HepG2 (cell line): ENCODE results near the gene IL1A. TPM values are rescaled to one million over a fixed set of nuclear protein-coding genes. Genes with fewer than 3 reads are reported as not detected.
A peak's percentile ranks its signal among the peaks of the same experiment; 100 is the strongest.

Experiments
- ATAC-seq: fragments of 200-7000 bp; cut with Tn5 transposase; 3 replicates; pipeline ENCODE4 v1.9.1; 2020; ENCODE audit warnings: mild to moderate bottlenecking, moderate library complexity
- BruUV-seq: library from RNA; stranded (reverse); fragments of 400-500 nt; replicated peaks from 2 replicates; lab custom pipeline; 2021; lab: Mats Ljungman, UMichigan
- CTCF ChIA-PET: fragments of 300-600 bp; formaldehyde crosslinking; extraction: SDS; loops from one replicate; lab custom pipeline; 2021; ENCODE audit warnings: low total read pairs, inconsistent platforms, low intra/inter-chr PET ratio; lab: Yijun Ruan, JAX
- POLR2A ChIA-PET: fragments of 350-600 bp; sonication (Branson Sonifier 250); formaldehyde crosslinking; loops from one replicate; lab custom pipeline; 2020; ENCODE audit warnings: antibody characterized with exemption, inconsistent platforms; lab: Yijun Ruan, JAX
- DNase-seq: peaks from one replicate; pipeline ENCODE4 v3.0.0-alpha.2; 2015; ENCODE audit warnings: low spot score
- FAIRE-seq: peaks from 3 replicates; lab custom pipeline; 2011; peaks lifted over from hg19 to GRCh38; lab: Jason Lieb, UNC
- H2AFZ ChIP-seq: one replicate; pipeline ENCODE4 v1.6.1; 2011; ENCODE audit warnings: low read length, inconsistent platforms
- H3K27ac ChIP-seq: fragments of 300-600 bp; 3 replicates; pipeline ENCODE4 v1.8.0; 2011; ENCODE audit warnings: mixed run types, mild to moderate bottlenecking, mixed read lengths, low read length, inconsistent platforms; ENCODE audit not compliant: insufficient read depth; ENCODE audit errors: extremely low read length
- H3K27me3 ChIP-seq, 2 experiments: fragments of 200-600 bp in 1 of 2; 2 replicates in 1 of 2; 3 replicates in 1 of 2; pipeline versions ENCODE4 v1.6.0 to v1.8.0; 2011; ENCODE audit warnings: low read length in 2 of 2, mild to moderate bottlenecking in 2 of 2, moderate library complexity in 2 of 2, inconsistent platforms in 1 of 2; ENCODE audit not compliant: insufficient read depth in 2 of 2, control insufficient read depth in 1 of 2
- H3K36me3 ChIP-seq, 2 experiments: fragments of 200-600 bp in 1 of 2; replicated peaks in 1 of 2; 2 replicates in 1 of 2; 3 replicates in 1 of 2; pipeline versions ENCODE4 v1.5.1 to v1.8.0; 2011; ENCODE audit warnings: low read length in 2 of 2, inconsistent platforms in 1 of 2; ENCODE audit not compliant: insufficient read depth in 2 of 2, control insufficient read depth in 1 of 2
- H3K4me1 ChIP-seq: 2 replicates; pipeline ENCODE4 v1.5.1; 2012; ENCODE audit warnings: low read length, inconsistent platforms; ENCODE audit not compliant: insufficient read depth
- H3K4me2 ChIP-seq: 2 replicates; pipeline ENCODE4 v1.6.0; 2011; ENCODE audit warnings: low read depth, low read length, inconsistent platforms
- H3K4me3 ChIP-seq, 3 experiments: fragments of 200-600 bp in 1 of 3; sonication (generic), shearing (Covaris generic) in 1 of 3; replicated peaks in 1 of 3; 2 replicates each; pipeline ENCODE4 v1.5.1; 2011 to 2016; ENCODE audit warnings: low read length in 3 of 3, inconsistent platforms in 2 of 3, low read depth in 2 of 3, mild to moderate bottlenecking in 2 of 3, control low read depth in 1 of 3, mixed read lengths in 1 of 3; ENCODE audit not compliant: insufficient read depth in 1 of 3
- H3K79me2 ChIP-seq: one replicate; pipeline ENCODE4 v1.6.1; 2011; ENCODE audit warnings: low read length, inconsistent platforms; ENCODE audit not compliant: insufficient read depth
- H3K9ac ChIP-seq: 2 replicates; pipeline ENCODE4 v1.6.0; 2011; ENCODE audit warnings: mild to moderate bottlenecking, low read depth, low read length, inconsistent platforms; ENCODE audit not compliant: insufficient read depth
- H3K9me3 ChIP-seq: 2 replicates; pipeline ENCODE4 v1.5.1; 2012; ENCODE audit warnings: mild to moderate bottlenecking, low read length
- H4K20me1 ChIP-seq: 2 replicates; pipeline ENCODE4 v1.6.0; 2011; ENCODE audit warnings: inconsistent platforms, mild to moderate bottlenecking, low read length, moderate library complexity; ENCODE audit not compliant: insufficient read depth
- IRF9 ChIP-seq: sonication (generic); formaldehyde crosslinking; IDR thresholded peaks from 2 replicates; pipeline ENCODE4 v1.8.0; 2022; ENCODE audit warnings: missing genetic modification reagents, mild to moderate bottlenecking, borderline replicate concordance
- KAT8 ChIP-seq: IDR thresholded peaks from 2 replicates; pipeline ENCODE4 v1.6.1; 2016; ENCODE audit warnings: missing genetic modification reagents, missing compliant biosample characterization
- MYNN ChIP-seq: sonication (generic); formaldehyde crosslinking; IDR thresholded peaks from 2 replicates; pipeline ENCODE4 v1.4.0; 2020; ENCODE audit warnings: mild to moderate bottlenecking, low read depth, missing genetic modification reagents
- THYN1 ChIP-seq: sonication (generic); formaldehyde crosslinking; IDR thresholded peaks from 2 replicates; pipeline ENCODE4 v1.8.1; 2023; ENCODE audit warnings: low read depth, mild to moderate bottlenecking, moderate library complexity, missing genetic modification reagents, borderline replicate concordance
- ZBTB43 ChIP-seq: sonication (generic); formaldehyde crosslinking; conservative IDR thresholded peaks from 2 replicates; pipeline ENCODE4 v1.4.0; 2020; ENCODE audit warnings: missing genetic modification reagents
- WGBS: methylation state at CpG from one replicate; pipeline ENCODE4 v1.1.6; 2017; ENCODE audit warnings: low lambda C conversion rate; 5-methylcytosine and 5-hydroxymethylcytosine counted together
- in situ Hi-C: cut with HindIII; loops from 2 replicates; pipeline ENCODE4 v1.10.0; 2017; ENCODE audit warnings: low pct_unique_long_range_greater_than_20kb; ENCODE audit not compliant: extremely low pct_ligation_motif_present
- intact Hi-C: fragments of 100-400 bp; cut with micrococcal nuclease; formaldehyde crosslinking; loops from one replicate; pipeline ENCODE4 v1.10.0; 2022; ENCODE audit not compliant: unreplicated experiment
- polyA plus RNA-seq, 8 experiments: library from polyadenylated mRNA; depleted of rRNA in 3 of 8; stranded (reverse) in 7 of 8; unstranded in 1 of 8; fragments of >200 nt; fragmentation: Illumina TruSeq in 4 of 8; extraction: Trizol in 4 of 8; gene quantifications; 2 replicates each; pipeline versions ENCODE4 v1.2.1 to v1.2.3, GENCODE V29; 2011 to 2016; ENCODE audit warnings: low read depth in 4 of 8, missing spikeins in 1 of 8, mixed read lengths in 1 of 8; ENCODE audit not compliant: insufficient read depth in 1 of 8
- total RNA-seq, 5 experiments: library from RNA; depleted of rRNA; stranded (reverse); fragments of >200 nt; fragmentation: Illumina TruSeq; extraction: Trizol; gene quantifications; 2 replicates each; pipeline ENCODE4 v1.2.3, GENCODE V29; 2016; ENCODE audit warnings: low read depth in 1 of 5

The IL1A gene
- total and polyA plus RNA-seq, 2 of the 13 experiments (the other 11 are each of a cell fraction or from before 2014, with no cell fraction given): not detected

- peak overlapping the region; percentile 19; the same call in 1 of the 2 replicates for H3K4me2 ChIP-seq
- H4K20me1 ChIP-seq: no peaks in the 10 kb centered on the region
- no peak for FAIRE-seq
- no peak for DNase-seq
- WGBS: 89% methylated on average over 14 of the region's 14 CpGs
- ChIA-PET CTCF (no interaction called here), POLR2A (no interaction called here)
- H3K9ac ChIP-seq: no peak overlapping the region
- H3K4me1 ChIP-seq: peaks cover 82% of the 10 kb centered on the region
- H3K9me3 ChIP-seq: no peaks in the 10 kb centered on the region
- H2AFZ ChIP-seq: no peak overlapping the region
- no peaks in the 10 kb centered on the region for H3K79me2 ChIP-seq
- in situ Hi-C loops (no loop called here), intact Hi-C loops (no loop called here)
- H3K4me3 ChIP-seq: no peak overlapping the region
- TF ChIP-seq KAT8 (CRISPR knock-in tag) (no peak), IRF9 (CRISPR knock-in tag) (no peak), MYNN (CRISPR knock-in tag) (no peak), THYN1 (CRISPR knock-in tag) (no peak), ZBTB43 (CRISPR knock-in tag) (no peak)
- H3K27ac ChIP-seq: no peak overlapping the region
- ATAC-seq: no peak
- no peaks in the 10 kb centered on the region for H3K36me3 ChIP-seq
- no TSS peak for BruUV-seq
- H3K27me3 ChIP-seq: no peaks in the 10 kb centered on the region
Observed at GRCh38 chr2:112812318-112813267, 28.3 kb upstream of the IL1A start.
